Measurements from ENCODE around the gene ALX1.

GRCh38 chr12:85310025-85310424 is 30.0 kb downstream of the ALX1 start:
- no peak for TF ChIP-seq POLR2A (IDR thresholded peaks at IDR 0.05)
- TF ChIP-seq CTCF (IDR thresholded peaks at IDR 0.05 in 4 of 5, conservative IDR thresholded peaks at IDR 0.05 in 1 of 5), result no peak
